CD4-positive, alpha-beta T cell (primary cell): ENCODE results near the gene CALCOCO2. TPM values are rescaled to one million over a fixed set of nuclear protein-coding genes. Genes with fewer than 3 reads are reported as not detected.
"Not testable (repeated sequence)": the region's sequence is repeated elsewhere in the genome, so short reads cannot be mapped to it uniquely, and the experiment has no call there.

ENCODE experiments used
- ATAC-seq: fragments of 200-7000 bp; cut with Tn5 transposase; one replicate; pipeline ENCODE4 v1.10.0; 2022; ENCODE audit warnings: mild to moderate bottlenecking; ENCODE audit not compliant: poor library complexity
- CTCF ChIA-PET: fragments of 350-600 bp; sonication (Branson Sonifier 250); formaldehyde crosslinking; loops from one replicate; lab custom pipeline; 2021; ENCODE audit warnings: antibody characterized with exemption, inconsistent platforms; lab: Charles Lee
- POLR2A ChIA-PET: fragments of 350-600 bp; sonication (Branson Sonifier 250); formaldehyde crosslinking; loops from one replicate; lab custom pipeline; 2021; ENCODE audit warnings: antibody characterized with exemption, inconsistent platforms; lab: Charles Lee
- DNase-seq, 14 experiments: peaks; one replicate each; pipeline ENCODE4 v3.0.0-alpha.2; 2013 to 2020; ENCODE audit warnings: mixed read lengths in 2 of 14
- H3K27ac ChIP-seq, 2 donors: one replicate each; pipeline versions ENCODE4 v1.5.1 to v1.7.0; 2013; ENCODE audit warnings: low read length in 2 of 2, low read depth in 1 of 2, mild to moderate bottlenecking in 1 of 2
- H3K27me3 ChIP-seq, 2 experiments: 1 replicate in 1 of 2; 2 replicates in 1 of 2; pipeline versions ENCODE4 v1.6.1 to v1.7.0; 2013; ENCODE audit warnings: low read length in 2 of 2, control low read depth in 1 of 2, mild to moderate bottlenecking in 1 of 2, moderate library complexity in 1 of 2; ENCODE audit not compliant: insufficient read depth in 2 of 2, control insufficient read depth in 1 of 2
- H3K36me3 ChIP-seq: one replicate; pipeline ENCODE4 v1.6.1; 2013; ENCODE audit warnings: low read length, control low read depth; ENCODE audit not compliant: insufficient read depth
- H3K4me1 ChIP-seq: one replicate; pipeline ENCODE4 v1.6.1; 2013; ENCODE audit warnings: low read length, control low read depth; ENCODE audit not compliant: insufficient read depth
- H3K4me3 ChIP-seq: one replicate; pipeline ENCODE4 v1.5.1; 2013; ENCODE audit warnings: mild to moderate bottlenecking, low read length, moderate library complexity
- H3K9me3 ChIP-seq, 2 experiments: 1 replicate in 1 of 2; 2 replicates in 1 of 2; pipeline versions ENCODE4 v1.6.1 to v1.7.0; 2013; ENCODE audit warnings: low read length in 2 of 2, mild to moderate bottlenecking in 2 of 2, control low read depth in 1 of 2, moderate library complexity in 1 of 2; ENCODE audit not compliant: control insufficient read depth in 1 of 2, insufficient read depth in 1 of 2
- H3K27ac Mint-ChIP-seq: one replicate; pipeline ENCODE4 v1.8.0; 2020; ENCODE audit warnings: mixed read lengths
- H3K27me3 Mint-ChIP-seq: one replicate; pipeline ENCODE4 v1.8.0; 2021; ENCODE audit warnings: mixed read lengths
- H3K36me3 Mint-ChIP-seq: one replicate; pipeline ENCODE4 v1.8.0; 2021; ENCODE audit warnings: low read depth, mixed read lengths
- H3K4me1 Mint-ChIP-seq: one replicate; pipeline ENCODE4 v1.8.0; 2021; ENCODE audit warnings: low read depth, mixed read lengths
- H3K4me3 Mint-ChIP-seq: one replicate; pipeline ENCODE4 v1.8.0; 2020; ENCODE audit warnings: mild to moderate bottlenecking, mixed read lengths
- H3K9me3 Mint-ChIP-seq: one replicate; pipeline ENCODE4 v1.8.0; 2020; ENCODE audit warnings: mixed read lengths
- intact Hi-C, 2 experiments: fragments of 100-400 bp; cut with DNase I in 1 of 2; cut with micrococcal nuclease in 1 of 2; formaldehyde crosslinking; loops; one replicate each; pipeline versions ENCODE4 v1.15.1 to v1.9.0; 2023 to 2025; cut with DNase I, micrococcal nuclease
- total RNA-seq, 174 experiments: library from RNA in 2 of 174; stranded (reverse) in 2 of 174; gene quantifications; one replicate each; pipeline ENCODE4 v1.2.3 and lab custom pipeline; 2021 to 2026
- TF ChIP-seq, protein P1 (sequence below): fragments of 200-600 bp; IDR thresholded peaks from one replicate; pipeline ENCODE4 v1.8.0; 2022; ENCODE audit warnings: antibody characterized with exemption, mild to moderate bottlenecking

CALCOCO2 gene
- total RNA-seq, 2 experiments from 2014 or later, result 140 to 142 TPM

- intact Hi-C loops, result no loop called here
- Histone ChIP-seq H3K4me1 (no peaks in the 10 kb centered on the region), H3K4me3 (no peak overlapping the region), H3K9me3 (no peaks in the 10 kb centered on the region), H3K27ac (no peak overlapping the region), H3K27me3 (no peaks in the 10 kb centered on the region), H3K36me3 (peaks cover 7% of the 10 kb centered on the region)
- Mint-ChIP-seq H3K27ac (no peak overlapping the region), H3K36me3 (peaks cover 11% of the 10 kb centered on the region), H3K4me3 (no peak overlapping the region), H3K27me3 (no peaks in the 10 kb centered on the region), H3K4me1 (no peaks in the 10 kb centered on the region), H3K9me3 (no peaks in the 10 kb centered on the region)
- DNase-seq (no peak), ATAC-seq (no peak)
- TF ChIP-seq, protein P1, sequence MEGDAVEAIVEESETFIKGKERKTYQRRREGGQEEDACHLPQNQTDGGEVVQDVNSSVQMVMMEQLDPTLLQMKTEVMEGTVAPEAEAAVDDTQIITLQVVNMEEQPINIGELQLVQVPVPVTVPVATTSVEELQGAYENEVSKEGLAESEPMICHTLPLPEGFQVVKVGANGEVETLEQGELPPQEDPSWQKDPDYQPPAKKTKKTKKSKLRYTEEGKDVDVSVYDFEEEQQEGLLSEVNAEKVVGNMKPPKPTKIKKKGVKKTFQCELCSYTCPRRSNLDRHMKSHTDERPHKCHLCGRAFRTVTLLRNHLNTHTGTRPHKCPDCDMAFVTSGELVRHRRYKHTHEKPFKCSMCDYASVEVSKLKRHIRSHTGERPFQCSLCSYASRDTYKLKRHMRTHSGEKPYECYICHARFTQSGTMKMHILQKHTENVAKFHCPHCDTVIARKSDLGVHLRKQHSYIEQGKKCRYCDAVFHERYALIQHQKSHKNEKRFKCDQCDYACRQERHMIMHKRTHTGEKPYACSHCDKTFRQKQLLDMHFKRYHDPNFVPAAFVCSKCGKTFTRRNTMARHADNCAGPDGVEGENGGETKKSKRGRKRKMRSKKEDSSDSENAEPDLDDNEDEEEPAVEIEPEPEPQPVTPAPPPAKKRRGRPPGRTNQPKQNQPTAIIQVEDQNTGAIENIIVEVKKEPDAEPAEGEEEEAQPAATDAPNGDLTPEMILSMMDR, result no peak
- CTCF ChIA-PET, result interaction anchor here (1.3 kb wide), 1 partner anchor 9 kb away, joined by 5 read pairs; no protein-coding TSS in a partner anchor
- POLR2A ChIA-PET, result no interaction called here
Measured at GRCh38 chr17:48869821-48870318, 39.0 kb downstream of the CALCOCO2 start.

GRCh38 chr17:48871035-48871550, 40.3 kb downstream of the CALCOCO2 start:
- H3K36me3 ChIP-seq, result peaks cover 3% of the 10 kb centered on the region
- no peaks in the 10 kb centered on the region for H3K4me1 Mint-ChIP-seq
- CTCF ChIA-PET, result interaction anchor here (0.7 to 1.3 kb wide), 2 partner anchors 8 to 13 kb away, joined by 3 to 5 read pairs; no protein-coding TSS in a partner anchor
- no peak overlapping the region for H3K4me3 Mint-ChIP-seq
- H3K9me3 ChIP-seq, result no peaks in the 10 kb centered on the region
- H3K9me3 Mint-ChIP-seq, result no peaks in the 10 kb centered on the region
- TF ChIP-seq, protein P1, result no peak
- peaks cover 2% of the 10 kb centered on the region for H3K36me3 Mint-ChIP-seq
- ATAC-seq (no peak), DNase-seq (no peak)
- no peak overlapping the region for H3K27ac ChIP-seq
- H3K27me3 Mint-ChIP-seq, result no peaks in the 10 kb centered on the region
- H3K4me3 ChIP-seq, result no peak overlapping the region
- no peaks in the 10 kb centered on the region for H3K27me3 ChIP-seq
- H3K4me1 ChIP-seq, result no peaks in the 10 kb centered on the region
- no peak overlapping the region for H3K27ac Mint-ChIP-seq
- intact Hi-C loops, result no loop called here
- POLR2A ChIA-PET, result interaction anchor here (0.6 kb wide), 1 partner anchor 52 kb away, joined by 3 read pairs; no protein-coding TSS in a partner anchor

DNA sequence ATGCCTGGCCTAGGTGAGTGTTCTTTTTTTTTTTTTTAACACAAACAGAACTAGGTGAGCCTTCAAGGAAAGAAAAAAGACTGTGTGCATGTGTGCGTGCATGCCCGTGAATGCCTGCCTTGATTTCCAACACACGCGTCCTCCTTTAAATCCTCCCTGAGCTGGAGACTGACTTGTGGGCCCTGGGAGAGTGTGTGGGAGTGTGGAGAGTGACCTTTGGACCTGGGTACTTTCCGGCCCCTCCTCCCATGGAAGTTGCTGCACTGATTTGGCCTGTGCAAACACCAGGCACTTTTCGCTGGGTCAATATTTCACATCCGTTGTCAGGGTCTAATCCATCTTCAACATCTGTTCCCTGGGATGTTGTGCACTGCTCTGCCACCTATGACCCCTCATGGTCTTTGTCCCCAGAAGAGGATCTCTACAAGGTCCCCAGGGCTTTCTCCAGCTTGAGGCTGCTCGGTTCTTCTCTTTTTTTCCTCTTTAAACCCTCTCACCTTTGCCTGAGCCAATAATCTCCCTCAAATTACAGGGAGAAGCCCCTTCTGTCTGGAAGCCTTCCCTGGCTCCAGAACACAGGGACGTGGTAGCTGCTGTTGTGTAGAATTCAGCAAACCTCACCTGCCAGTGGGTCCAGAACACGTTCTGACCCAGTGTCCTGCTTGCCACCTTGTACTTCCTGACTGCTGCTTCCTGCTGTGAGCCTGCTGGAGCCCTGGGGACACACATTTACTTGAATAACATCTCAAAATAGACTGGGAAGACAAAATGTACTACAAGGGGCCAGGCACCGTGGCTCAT, 40.9 kb downstream of the CALCOCO2 start:
- Histone ChIP-seq H3K27ac (no peak overlapping the region), H3K9me3 (no peaks in the 10 kb centered on the region), H3K4me1 (no peaks in the 10 kb centered on the region), H3K27me3 (no peaks in the 10 kb centered on the region), H3K4me3 (no peak overlapping the region), H3K36me3 (no peaks in the 10 kb centered on the region)
- intact Hi-C loops, result no loop called here
- Mint-ChIP-seq H3K9me3 (no peaks in the 10 kb centered on the region), H3K27ac (no peak overlapping the region), H3K36me3 (no peaks in the 10 kb centered on the region), H3K4me3 (no peak overlapping the region), H3K4me1 (no peaks in the 10 kb centered on the region), H3K27me3 (no peaks in the 10 kb centered on the region)
- DNase-seq (no peak), ATAC-seq (no peak)
- TF ChIP-seq, protein P1, result no peak
- ChIA-PET POLR2A (interaction anchor here (0.6 kb wide), 1 partner anchor 52 kb away, joined by 3 read pairs; no protein-coding TSS in a partner anchor), CTCF (no interaction called here)

DNA sequence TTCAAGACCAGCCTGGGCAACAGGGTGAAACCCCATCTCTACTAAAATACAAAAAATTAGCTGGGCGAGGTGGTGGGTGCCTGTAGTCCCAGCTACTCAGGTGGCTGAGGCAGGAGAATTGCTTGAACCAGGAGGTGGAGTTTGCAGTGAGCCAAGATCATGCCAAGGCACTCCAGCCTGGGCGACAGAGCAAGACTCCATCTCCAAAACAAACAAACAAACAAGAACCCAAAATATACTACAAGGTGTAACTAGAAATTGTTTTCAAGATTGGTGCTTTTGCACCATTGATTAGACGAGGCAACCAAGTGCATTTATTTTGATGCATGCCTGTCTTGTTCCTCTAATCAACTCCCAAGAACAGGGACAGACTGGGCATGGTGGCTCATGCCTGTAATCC, 41.6 kb downstream of the CALCOCO2 start:
- H3K9me3 Mint-ChIP-seq, H3K4me1 Mint-ChIP-seq, H3K36me3 Mint-ChIP-seq, DNase-seq, ATAC-seq, H3K27me3 ChIP-seq, CTCF ChIA-PET, H3K36me3 ChIP-seq, H3K4me1 ChIP-seq, H3K4me3 Mint-ChIP-seq, intact Hi-C loops, H3K4me3 ChIP-seq, POLR2A ChIA-PET, H3K27me3 Mint-ChIP-seq, H3K27ac Mint-ChIP-seq, H3K9me3 ChIP-seq, H3K27ac ChIP-seq: not testable (repeated sequence)
